ENCODE measurements around the gene DIABLO. TPM values are rescaled to one million over a fixed set of nuclear protein-coding genes. Genes with fewer than 3 reads are reported as not detected.

Gene DIABLO
- total and polyA plus RNA-seq, 9 of the 15 experiments (the other 6 are each of a cell fraction or from before 2014, with no cell fraction given), result 37.3 to 101 (median 80.1) TPM

DNA sequence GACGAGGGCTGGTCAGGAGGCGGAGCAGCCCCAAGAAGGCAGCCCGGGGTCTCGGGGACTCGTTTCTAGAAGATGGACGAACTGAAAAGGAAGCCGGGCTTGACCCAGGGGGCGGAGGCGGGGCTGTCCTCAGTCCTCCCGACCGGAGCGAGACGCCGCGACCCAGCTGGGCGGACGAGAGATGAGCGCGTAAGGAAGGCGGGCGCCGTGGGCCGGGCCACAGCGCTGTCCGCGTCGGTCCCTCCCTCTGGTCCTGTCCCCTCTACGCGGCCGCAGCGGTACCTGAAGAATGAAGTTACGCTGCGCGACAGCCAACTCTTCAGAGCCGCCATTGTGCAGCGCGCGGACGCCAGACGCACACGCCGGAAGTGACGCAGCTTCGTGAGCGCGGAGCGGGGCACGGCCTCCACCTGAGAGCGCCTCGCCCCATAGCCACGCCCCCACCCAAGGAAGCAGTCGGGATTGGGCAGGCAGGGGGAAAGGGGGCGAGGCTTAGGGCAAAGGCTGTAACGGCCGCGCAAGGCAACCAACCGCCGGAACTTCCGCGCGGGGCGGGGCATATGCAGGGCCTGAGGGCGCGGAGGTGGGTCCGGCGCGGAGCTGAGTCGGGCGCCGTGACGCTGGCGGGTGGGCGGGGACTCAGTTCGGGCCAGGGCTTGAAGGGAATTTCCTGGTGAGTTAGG lies at the start of gene DIABLO (continued):
- TF ChIP-seq, protein P1, sequence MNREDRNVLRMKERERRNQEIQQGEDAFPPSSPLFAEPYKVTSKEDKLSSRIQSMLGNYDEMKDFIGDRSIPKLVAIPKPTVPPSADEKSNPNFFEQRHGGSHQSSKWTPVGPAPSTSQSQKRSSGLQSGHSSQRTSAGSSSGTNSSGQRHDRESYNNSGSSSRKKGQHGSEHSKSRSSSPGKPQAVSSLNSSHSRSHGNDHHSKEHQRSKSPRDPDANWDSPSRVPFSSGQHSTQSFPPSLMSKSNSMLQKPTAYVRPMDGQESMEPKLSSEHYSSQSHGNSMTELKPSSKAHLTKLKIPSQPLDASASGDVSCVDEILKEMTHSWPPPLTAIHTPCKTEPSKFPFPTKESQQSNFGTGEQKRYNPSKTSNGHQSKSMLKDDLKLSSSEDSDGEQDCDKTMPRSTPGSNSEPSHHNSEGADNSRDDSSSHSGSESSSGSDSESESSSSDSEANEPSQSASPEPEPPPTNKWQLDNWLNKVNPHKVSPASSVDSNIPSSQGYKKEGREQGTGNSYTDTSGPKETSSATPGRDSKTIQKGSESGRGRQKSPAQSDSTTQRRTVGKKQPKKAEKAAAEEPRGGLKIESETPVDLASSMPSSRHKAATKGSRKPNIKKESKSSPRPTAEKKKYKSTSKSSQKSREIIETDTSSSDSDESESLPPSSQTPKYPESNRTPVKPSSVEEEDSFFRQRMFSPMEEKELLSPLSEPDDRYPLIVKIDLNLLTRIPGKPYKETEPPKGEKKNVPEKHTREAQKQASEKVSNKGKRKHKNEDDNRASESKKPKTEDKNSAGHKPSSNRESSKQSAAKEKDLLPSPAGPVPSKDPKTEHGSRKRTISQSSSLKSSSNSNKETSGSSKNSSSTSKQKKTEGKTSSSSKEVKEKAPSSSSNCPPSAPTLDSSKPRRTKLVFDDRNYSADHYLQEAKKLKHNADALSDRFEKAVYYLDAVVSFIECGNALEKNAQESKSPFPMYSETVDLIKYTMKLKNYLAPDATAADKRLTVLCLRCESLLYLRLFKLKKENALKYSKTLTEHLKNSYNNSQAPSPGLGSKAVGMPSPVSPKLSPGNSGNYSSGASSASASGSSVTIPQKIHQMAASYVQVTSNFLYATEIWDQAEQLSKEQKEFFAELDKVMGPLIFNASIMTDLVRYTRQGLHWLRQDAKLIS (CRISPR knock-in tag; IDR thresholded peaks at IDR 0.05), result peak; percentile 96
- peak; percentile 93 for TF ChIP-seq EP400 (IDR thresholded peaks at IDR 0.05)
- TF ChIP-seq HDAC1 (IDR thresholded peaks at IDR 0.05), result peak in 1 of 2 experiments; percentile 95; a peak in 2 of 4 replicates
- peak; percentile 66 for TF ChIP-seq LCOR (CRISPR knock-in tag; IDR thresholded peaks at IDR 0.05)
- TF ChIP-seq CREM (IDR thresholded peaks at IDR 0.05; ENCODE audit: low read depth), result peak; percentile 99
- no peak for TF ChIP-seq ILK (tag; IDR thresholded peaks at IDR 0.05; ENCODE audit: borderline replicate concordance, low read depth)
- TF ChIP-seq, protein P2, sequence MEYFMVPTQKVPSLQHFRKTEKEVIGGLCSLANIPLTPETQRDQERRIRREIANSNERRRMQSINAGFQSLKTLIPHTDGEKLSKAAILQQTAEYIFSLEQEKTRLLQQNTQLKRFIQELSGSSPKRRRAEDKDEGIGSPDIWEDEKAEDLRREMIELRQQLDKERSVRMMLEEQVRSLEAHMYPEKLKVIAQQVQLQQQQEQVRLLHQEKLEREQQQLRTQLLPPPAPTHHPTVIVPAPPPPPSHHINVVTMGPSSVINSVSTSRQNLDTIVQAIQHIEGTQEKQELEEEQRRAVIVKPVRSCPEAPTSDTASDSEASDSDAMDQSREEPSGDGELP (CRISPR knock-in tag; IDR thresholded peaks at IDR 0.05; ENCODE audit: borderline replicate concordance), result peak; percentile 96
- TF ChIP-seq, protein P3, sequence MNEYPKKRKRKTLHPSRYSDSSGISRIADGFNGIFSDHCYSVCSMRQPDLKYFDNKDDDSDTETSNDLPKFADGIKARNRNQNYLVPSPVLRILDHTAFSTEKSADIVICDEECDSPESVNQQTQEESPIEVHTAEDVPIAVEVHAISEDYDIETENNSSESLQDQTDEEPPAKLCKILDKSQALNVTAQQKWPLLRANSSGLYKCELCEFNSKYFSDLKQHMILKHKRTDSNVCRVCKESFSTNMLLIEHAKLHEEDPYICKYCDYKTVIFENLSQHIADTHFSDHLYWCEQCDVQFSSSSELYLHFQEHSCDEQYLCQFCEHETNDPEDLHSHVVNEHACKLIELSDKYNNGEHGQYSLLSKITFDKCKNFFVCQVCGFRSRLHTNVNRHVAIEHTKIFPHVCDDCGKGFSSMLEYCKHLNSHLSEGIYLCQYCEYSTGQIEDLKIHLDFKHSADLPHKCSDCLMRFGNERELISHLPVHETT (CRISPR knock-in tag; conservative IDR thresholded peaks at IDR 0.05 in 1 of 2, IDR thresholded peaks at IDR 0.05 in 1 of 2), result peak in 1 of 2 experiments; percentile 69; a peak in 1 of 4 replicates
- TF ChIP-seq SAP30 (IDR thresholded peaks at IDR 0.05; ENCODE audit: borderline replicate concordance, insufficient read depth, low read depth, low read length, poor library complexity, severe bottlenecking), result peak; percentile 89
- TF ChIP-seq ZNF133 (CRISPR knock-in tag; IDR thresholded peaks at IDR 0.05), result no peak
- TF ChIP-seq ETV1 (tag; conservative IDR thresholded peaks at IDR 0.05; ENCODE audit: low read depth), result peak; percentile 82
- peak; percentile 98 for TF ChIP-seq POLR2A (conservative IDR thresholded peaks at IDR 0.05)
- TF ChIP-seq, protein P4, sequence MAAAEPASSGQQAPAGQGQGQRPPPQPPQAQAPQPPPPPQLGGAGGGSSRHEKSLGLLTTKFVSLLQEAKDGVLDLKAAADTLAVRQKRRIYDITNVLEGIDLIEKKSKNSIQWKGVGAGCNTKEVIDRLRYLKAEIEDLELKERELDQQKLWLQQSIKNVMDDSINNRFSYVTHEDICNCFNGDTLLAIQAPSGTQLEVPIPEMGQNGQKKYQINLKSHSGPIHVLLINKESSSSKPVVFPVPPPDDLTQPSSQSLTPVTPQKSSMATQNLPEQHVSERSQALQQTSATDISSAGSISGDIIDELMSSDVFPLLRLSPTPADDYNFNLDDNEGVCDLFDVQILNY (CRISPR knock-in tag; IDR thresholded peaks at IDR 0.05), result 0 out of 2 replicates have a peak, but pooled peaks have one; percentile 69
- TF ChIP-seq, protein P5, sequence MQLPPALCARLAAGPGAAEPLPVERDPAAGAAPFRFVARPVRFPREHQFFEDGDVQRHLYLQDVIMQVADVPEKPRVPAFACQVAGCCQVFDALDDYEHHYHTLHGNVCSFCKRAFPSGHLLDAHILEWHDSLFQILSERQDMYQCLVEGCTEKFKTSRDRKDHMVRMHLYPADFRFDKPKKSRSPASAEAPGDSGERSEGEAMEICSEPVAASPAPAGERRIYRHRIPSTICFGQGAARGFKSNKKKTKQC (CRISPR knock-in tag; IDR thresholded peaks at IDR 0.05), result peak; percentile 92
- TF ChIP-seq DACH1 (IDR thresholded peaks at IDR 0.05; ENCODE audit: partially characterized antibody), result peak; percentile 69
- TF ChIP-seq HMGN3 (IDR thresholded peaks at IDR 0.05; ENCODE audit: borderline replicate concordance, extremely low read depth, insufficient read length, low read depth, low read length), result peak; percentile 82
- TF ChIP-seq RBBP5 (IDR thresholded peaks at IDR 0.05; ENCODE audit: borderline replicate concordance, insufficient read depth, low read length, poor library complexity, severe bottlenecking), result peak; percentile 98
